ENCODE measurements around the gene ZNF324B.
A peak's percentile ranks its signal among the peaks of the same experiment; 100 is the strongest.
"Not testable (repeated sequence)": the region's sequence is repeated elsewhere in the genome, so short reads cannot be mapped to it uniquely, and the experiment has no call there.

ZNF324B gene

GRCh38 chr19:58453743-58454142 is 2.3 kb downstream of the ZNF324B start:
- no peak for DNase-seq (ENCODE audit: low read depth in 2 of 2, low spot score in 1 of 2)

GRCh38 chr19:58455306-58455705 is 3.9 kb downstream of the ZNF324B start:
- DNase-seq (ENCODE audit: low read depth in 2 of 2, low spot score in 1 of 2), result no peak

- no peak for DNase-seq (ENCODE audit: low read depth in 2 of 2, low spot score in 1 of 2)
Observed at GRCh38 chr19:58456111-58456510, 4.7 kb downstream of the ZNF324B start.

GRCh38 chr19:58460039-58460438 is 8.6 kb downstream of the ZNF324B start:
- no peak for DNase-seq (ENCODE audit: low read depth in 2 of 2, low spot score in 1 of 2)

- no peak for DNase-seq (ENCODE audit: low read depth in 2 of 2, low spot score in 1 of 2)
Observed at GRCh38 chr19:58466089-58466759, 14.8 kb downstream of the ZNF324B start.

- peak; percentile 94 to 96 for DNase-seq (ENCODE audit: low read depth in 2 of 2, low spot score in 1 of 2)
Observed at GRCh38 chr19:58466760-58467589, 15.6 kb downstream of the ZNF324B start, which contains the start of gene ZNF324. TSS of gene ZNF324 (plus strand) at chr19:58467080. CDS start at chr19:58469186, 2,106 bp downstream.

GRCh38 chr19:58468216-58468839 is 16.9 kb downstream of the ZNF324B start:
- no peak for DNase-seq (ENCODE audit: low read depth in 2 of 2, low spot score in 1 of 2)

GRCh38 chr19:58469241-58470013 is 18.0 kb downstream of the ZNF324B start:
- no peak for DNase-seq (ENCODE audit: low read depth in 2 of 2, low spot score in 1 of 2)

- not testable (repeated sequence) for DNase-seq (ENCODE audit: low read depth in 2 of 2, low spot score in 1 of 2)
Observed at GRCh38 chr19:58470837-58471543, 19.6 kb downstream of the ZNF324B start.

- DNase-seq (ENCODE audit: low read depth in 2 of 2, low spot score in 1 of 2), result no peak
Observed at GRCh38 chr19:58471736-58472135, 20.3 kb downstream of the ZNF324B start.

GRCh38 chr19:58473775-58474174 is 22.4 kb downstream of the ZNF324B start:
- DNase-seq (ENCODE audit: low read depth in 2 of 2, low spot score in 1 of 2), result no peak

GRCh38 chr19:58474291-58474996 is 23.0 kb downstream of the ZNF324B start:
- no peak for DNase-seq (ENCODE audit: low read depth in 2 of 2, low spot score in 1 of 2)

- no peak for DNase-seq (ENCODE audit: low read depth in 2 of 2, low spot score in 1 of 2)
Observed at GRCh38 chr19:58474997-58475713, 23.7 kb downstream of the ZNF324B start.

- DNase-seq (ENCODE audit: low read depth in 2 of 2, low spot score in 1 of 2), result peak; percentile 88 to 94
Observed at GRCh38 chr19:58475714-58476497, 24.5 kb downstream of the ZNF324B start, which contains the start of gene ZNF446. TSS of gene ZNF446 (plus strand) at chr19:58476352. CDS start at chr19:58477219, 867 bp downstream.

- no peak for DNase-seq (ENCODE audit: low read depth in 2 of 2, low spot score in 1 of 2)
Observed at GRCh38 chr19:58476498-58477015, 25.1 kb downstream of the ZNF324B start.

GRCh38 chr19:58477130-58477529 is 25.7 kb downstream of the ZNF324B start:
- DNase-seq (ENCODE audit: low read depth in 2 of 2, low spot score in 1 of 2), result no peak

GRCh38 chr19:58477871-58478270 is 26.4 kb downstream of the ZNF324B start:
- DNase-seq (ENCODE audit: low read depth in 2 of 2, low spot score in 1 of 2), result no peak

GRCh38 chr19:58479303-58479702 is 27.9 kb downstream of the ZNF324B start:
- DNase-seq (ENCODE audit: low read depth in 2 of 2, low spot score in 1 of 2), result no peak

Measured in stimulated activated CD8-positive, alpha-beta memory T cell treated with anti-CD3 and anti-CD28 coated beads, Interleukin-4, amount 100 ng/mL, for 4 hours (primary cell).